ENCODE measurements around the gene CEPT1. TPM values are rescaled to one million over a fixed set of nuclear protein-coding genes. Genes with fewer than 3 reads are reported as not detected.
A peak's percentile ranks its signal among the peaks of the same experiment; 100 is the strongest.

The CEPT1 gene
- total RNA-seq, 1 experiment from 2014 or later, result 33.6 TPM

DNA sequence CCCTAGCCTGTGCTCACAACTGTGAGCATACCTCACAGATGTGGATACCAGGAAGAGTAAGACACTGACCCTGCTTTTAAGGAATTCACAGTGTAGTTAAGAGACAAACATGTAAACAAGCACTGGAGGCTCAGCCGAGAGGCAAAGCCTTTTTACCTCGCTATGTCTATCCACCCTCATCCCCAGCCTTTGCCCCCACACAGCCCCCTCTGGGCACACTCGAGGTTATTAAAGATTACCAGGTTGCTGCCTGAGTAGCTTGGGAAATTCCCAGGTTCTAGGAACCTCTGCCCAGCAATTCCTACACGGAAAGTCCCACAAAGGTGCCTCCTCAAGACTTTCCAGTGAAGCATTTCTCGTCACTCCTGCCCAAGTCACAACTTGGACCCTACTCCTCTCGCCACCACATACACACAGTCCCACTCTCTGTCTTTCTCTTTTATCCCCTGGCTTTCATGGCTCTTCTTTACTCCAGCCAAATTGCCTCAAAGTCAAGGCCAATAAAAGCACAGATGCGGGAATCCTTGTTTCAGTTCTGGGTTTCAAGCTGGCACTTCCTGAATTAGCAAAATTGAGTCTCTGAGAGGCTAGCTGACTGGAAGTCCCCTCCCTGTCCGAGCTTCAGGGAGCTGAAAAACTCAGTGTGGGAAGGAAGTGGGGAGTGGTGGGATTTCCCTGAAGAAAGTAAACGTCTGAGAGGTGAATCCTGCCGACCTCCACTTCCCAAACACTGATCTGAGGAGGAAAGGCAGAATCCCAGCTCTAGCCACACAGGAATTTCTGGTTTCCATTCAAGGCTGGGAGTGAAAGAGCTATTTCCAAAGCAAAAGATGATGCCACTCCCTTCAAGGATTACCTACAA lies 52.9 kb downstream of the CEPT1 start:
- Histone ChIP-seq H3K4me1 (replicated peaks; ENCODE audit: insufficient read depth) (peaks cover 48% of the 10 kb centered on the region), H3K9me3 (ENCODE audit: insufficient read depth, low read depth) (peaks cover 3% of the 10 kb centered on the region; the same call in 1 of the 2 replicates), H3K27me3 (ENCODE audit: insufficient read depth, low read depth) (no peaks in the 10 kb centered on the region), H3K79me2 (ENCODE audit: low read depth) (no peaks in the 10 kb centered on the region), H3K36me3 (ENCODE audit: low read depth) (peaks cover 24% of the 10 kb centered on the region; the same call in 1 of the 2 replicates), H3K9me2 (ENCODE audit: insufficient read depth) (no peaks in the 10 kb centered on the region), H3K4me3 (no peak overlapping the region; the same call in 1 of the 2 replicates), H3K27ac (peak overlapping the region; percentile 79), H3F3A (ENCODE audit: insufficient read depth, low read depth) (peaks cover 13% of the 10 kb centered on the region), H4K20me1 (ENCODE audit: insufficient read depth) (no peaks in the 10 kb centered on the region), H2AFZ (no peak overlapping the region), H3K4me2 (peak overlapping the region; percentile 46)
- ChIA-PET POLR2A (ENCODE audit: unreplicated experiment) (no interaction called here), CTCF (no interaction called here)
- TF ChIP-seq, protein P1, sequence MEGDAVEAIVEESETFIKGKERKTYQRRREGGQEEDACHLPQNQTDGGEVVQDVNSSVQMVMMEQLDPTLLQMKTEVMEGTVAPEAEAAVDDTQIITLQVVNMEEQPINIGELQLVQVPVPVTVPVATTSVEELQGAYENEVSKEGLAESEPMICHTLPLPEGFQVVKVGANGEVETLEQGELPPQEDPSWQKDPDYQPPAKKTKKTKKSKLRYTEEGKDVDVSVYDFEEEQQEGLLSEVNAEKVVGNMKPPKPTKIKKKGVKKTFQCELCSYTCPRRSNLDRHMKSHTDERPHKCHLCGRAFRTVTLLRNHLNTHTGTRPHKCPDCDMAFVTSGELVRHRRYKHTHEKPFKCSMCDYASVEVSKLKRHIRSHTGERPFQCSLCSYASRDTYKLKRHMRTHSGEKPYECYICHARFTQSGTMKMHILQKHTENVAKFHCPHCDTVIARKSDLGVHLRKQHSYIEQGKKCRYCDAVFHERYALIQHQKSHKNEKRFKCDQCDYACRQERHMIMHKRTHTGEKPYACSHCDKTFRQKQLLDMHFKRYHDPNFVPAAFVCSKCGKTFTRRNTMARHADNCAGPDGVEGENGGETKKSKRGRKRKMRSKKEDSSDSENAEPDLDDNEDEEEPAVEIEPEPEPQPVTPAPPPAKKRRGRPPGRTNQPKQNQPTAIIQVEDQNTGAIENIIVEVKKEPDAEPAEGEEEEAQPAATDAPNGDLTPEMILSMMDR (conservative IDR thresholded peaks at IDR 0.05), result no peak
- no peak for TF ChIP-seq EZH2 (IDR thresholded peaks at IDR 0.05; ENCODE audit: low read depth)
- intact Hi-C loops (cut with micrococcal nuclease; ENCODE audit: unreplicated experiment), result no loop called here
- DNase-seq, result peak in 1 of 2 experiments; percentile 39
- no TSS peak for BruUV-seq (replicated peaks)

DNA sequence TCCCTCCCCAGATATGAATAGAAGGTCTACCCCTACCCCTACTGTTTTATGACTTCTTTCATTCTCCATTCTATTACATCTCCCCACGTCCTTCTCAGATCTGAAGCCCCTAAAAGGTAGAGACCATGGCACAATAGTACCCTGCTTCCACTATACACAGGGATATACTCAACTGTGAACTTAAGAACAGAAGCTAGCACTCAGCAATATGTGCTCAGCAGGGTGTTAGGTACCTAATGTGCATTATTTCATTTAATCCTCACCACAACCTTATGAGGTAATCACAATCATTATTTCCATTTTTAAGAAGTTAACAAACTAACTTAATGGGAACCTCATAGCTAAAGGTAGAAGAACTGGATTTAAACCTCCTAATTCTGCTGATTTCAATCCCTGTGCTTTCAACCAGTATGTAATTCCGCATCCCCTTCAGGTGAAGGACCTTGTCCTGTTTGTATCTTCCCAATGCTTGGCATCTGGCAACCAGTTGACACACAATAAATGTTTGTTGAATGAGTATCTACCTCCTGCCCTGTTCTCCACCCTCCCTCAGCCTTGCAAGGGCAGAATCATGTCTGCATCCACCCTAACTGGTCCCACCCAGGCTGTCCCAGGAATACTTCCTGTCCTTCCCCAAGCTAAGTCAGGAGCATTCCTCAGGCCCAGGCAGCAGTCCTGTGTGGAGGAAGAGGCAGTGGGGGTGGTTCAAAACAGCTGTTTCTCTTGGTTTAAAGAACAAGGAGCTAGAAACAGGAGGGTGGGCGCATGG lies 53.9 kb downstream of the CEPT1 start:
- Histone ChIP-seq H3K27ac (peak overlapping the region; percentile 79), H3K4me2 (peak overlapping the region; percentile 46), H3K9me3 (ENCODE audit: insufficient read depth, low read depth) (peaks cover 3% of the 10 kb centered on the region; the same call in 1 of the 2 replicates), H4K20me1 (ENCODE audit: insufficient read depth) (no peaks in the 10 kb centered on the region), H3K9me2 (ENCODE audit: insufficient read depth) (no peaks in the 10 kb centered on the region), H3F3A (ENCODE audit: insufficient read depth, low read depth) (peaks cover 13% of the 10 kb centered on the region), H3K4me3 (no peak overlapping the region), H3K36me3 (ENCODE audit: low read depth) (peaks cover 16% of the 10 kb centered on the region; the same call in 1 of the 2 replicates), H2AFZ (no peak overlapping the region), H3K79me2 (ENCODE audit: low read depth) (no peaks in the 10 kb centered on the region), H3K27me3 (ENCODE audit: insufficient read depth, low read depth) (no peaks in the 10 kb centered on the region), H3K4me1 (replicated peaks; ENCODE audit: insufficient read depth) (peaks cover 48% of the 10 kb centered on the region)
- no peak for TF ChIP-seq EZH2 (IDR thresholded peaks at IDR 0.05; ENCODE audit: low read depth)
- intact Hi-C loops (cut with micrococcal nuclease; ENCODE audit: unreplicated experiment), result no loop called here
- ChIA-PET CTCF (no interaction called here), POLR2A (ENCODE audit: unreplicated experiment) (no interaction called here)
- no peak for DNase-seq
- BruUV-seq (replicated peaks), result no TSS peak

DNA sequence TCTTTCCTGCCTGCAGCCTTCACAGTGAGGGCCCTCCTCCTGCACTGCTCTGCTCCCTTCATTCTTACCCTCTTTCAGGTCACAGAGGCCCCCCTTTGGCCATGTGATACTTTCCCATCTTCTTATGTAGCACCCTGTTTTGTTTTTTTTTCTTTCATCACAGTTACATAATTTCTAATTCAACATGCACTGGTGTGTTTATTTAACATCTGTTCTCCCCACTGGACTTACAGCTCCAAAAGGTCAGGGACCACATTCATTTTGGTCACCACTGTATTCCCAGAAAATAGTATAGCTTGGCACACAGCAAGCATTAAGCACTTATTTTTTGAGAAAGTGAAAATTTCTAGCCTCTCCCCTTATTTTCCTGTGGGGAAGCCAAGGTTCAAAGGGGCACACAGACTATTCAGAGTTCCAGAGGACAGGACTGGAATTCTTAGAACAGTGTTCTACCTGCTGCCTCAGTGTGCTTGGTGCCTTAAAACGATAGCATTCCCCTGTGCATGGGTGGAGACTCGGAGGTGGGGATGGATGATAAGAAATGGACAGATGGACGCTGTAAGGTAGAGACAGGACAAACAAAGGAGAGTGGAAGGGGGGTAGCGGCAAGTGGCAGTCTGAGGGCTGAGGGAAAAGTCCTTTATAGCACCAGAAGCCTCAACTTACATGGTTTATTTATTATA lies 55.1 kb downstream of the CEPT1 start:
- no peak for TF ChIP-seq EZH2 (IDR thresholded peaks at IDR 0.05; ENCODE audit: low read depth)
- TF ChIP-seq, protein P1 (conservative IDR thresholded peaks at IDR 0.05), result no peak
- Histone ChIP-seq H3K4me2 (no peak overlapping the region), H4K20me1 (ENCODE audit: insufficient read depth) (no peaks in the 10 kb centered on the region), H3K4me3 (no peak overlapping the region), H2AFZ (no peak overlapping the region), H3K9me3 (ENCODE audit: insufficient read depth, low read depth) (no peaks in the 10 kb centered on the region), H3K27ac (no peak overlapping the region), H3K4me1 (replicated peaks; ENCODE audit: insufficient read depth) (peaks cover 54% of the 10 kb centered on the region), H3K27me3 (ENCODE audit: insufficient read depth, low read depth) (no peaks in the 10 kb centered on the region), H3K36me3 (ENCODE audit: low read depth) (0 out of 2 replicates have a peak, but pooled peaks cover 15% of the 10 kb centered on the region), H3F3A (ENCODE audit: insufficient read depth, low read depth) (peaks cover 13% of the 10 kb centered on the region), H3K79me2 (ENCODE audit: low read depth) (peaks cover 4% of the 10 kb centered on the region), H3K9me2 (ENCODE audit: insufficient read depth) (no peaks in the 10 kb centered on the region)
- ChIA-PET CTCF (no interaction called here), POLR2A (ENCODE audit: unreplicated experiment) (no interaction called here)
- no peak for DNase-seq
- intact Hi-C loops (cut with micrococcal nuclease; ENCODE audit: unreplicated experiment), result no loop called here
- BruUV-seq (replicated peaks), result no TSS peak
